SK-N-SH treated with all-trans-retinoic acid at 6 μM for 48 hours (cell line): ENCODE results near the gene IL6.

Experiments
- ZNF70 ChIP-seq: fragments of 450-650 bp; formaldehyde crosslinking; IDR thresholded peaks from 2 replicates; pipeline ENCODE4 v1.5.0; 2020; ENCODE audit warnings: mild to moderate bottlenecking, moderate library complexity
- TF ChIP-seq, protein P1 (sequence below): fragments of 250-450 bp; sonication (Bioruptor Pico); IDR thresholded peaks from 2 replicates; pipeline ENCODE4 v1.8.0; 2020; ENCODE audit warnings: mild to moderate bottlenecking, moderate library complexity, borderline replicate concordance

DNA sequence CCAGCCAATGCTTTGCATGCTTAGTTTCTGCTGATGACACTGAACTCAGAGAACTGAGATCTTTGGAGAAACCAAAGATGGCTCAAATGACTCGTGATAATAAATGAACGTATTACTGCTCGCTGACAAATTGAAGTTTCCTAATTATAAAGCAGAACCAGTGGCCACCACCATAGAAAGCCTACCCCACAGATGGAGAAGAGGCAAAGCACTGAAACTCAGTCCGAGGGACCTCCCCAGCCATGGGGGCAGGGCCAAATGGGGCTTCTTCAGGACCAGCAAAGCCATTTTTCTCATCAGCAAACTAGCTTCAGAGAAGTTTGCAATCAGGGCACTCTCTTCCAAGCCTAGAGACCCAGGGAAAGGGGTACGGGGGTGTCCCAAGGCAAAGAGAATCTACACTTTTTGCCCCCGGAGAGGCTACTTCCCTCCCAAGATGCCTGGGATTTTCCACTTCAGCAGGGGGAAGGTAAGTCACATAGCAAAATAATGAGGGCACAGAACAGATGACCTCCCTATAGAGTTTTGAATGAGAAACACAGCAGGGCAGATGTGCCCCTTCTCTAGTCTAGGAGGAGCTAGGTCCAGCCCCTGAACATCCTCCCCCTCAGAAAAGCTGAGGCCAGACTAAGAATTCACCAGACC, 4.3 kb upstream of the IL6 start:
- no peak for TF ChIP-seq ZNF70 (CRISPR knock-in tag)
- TF ChIP-seq, protein P1, sequence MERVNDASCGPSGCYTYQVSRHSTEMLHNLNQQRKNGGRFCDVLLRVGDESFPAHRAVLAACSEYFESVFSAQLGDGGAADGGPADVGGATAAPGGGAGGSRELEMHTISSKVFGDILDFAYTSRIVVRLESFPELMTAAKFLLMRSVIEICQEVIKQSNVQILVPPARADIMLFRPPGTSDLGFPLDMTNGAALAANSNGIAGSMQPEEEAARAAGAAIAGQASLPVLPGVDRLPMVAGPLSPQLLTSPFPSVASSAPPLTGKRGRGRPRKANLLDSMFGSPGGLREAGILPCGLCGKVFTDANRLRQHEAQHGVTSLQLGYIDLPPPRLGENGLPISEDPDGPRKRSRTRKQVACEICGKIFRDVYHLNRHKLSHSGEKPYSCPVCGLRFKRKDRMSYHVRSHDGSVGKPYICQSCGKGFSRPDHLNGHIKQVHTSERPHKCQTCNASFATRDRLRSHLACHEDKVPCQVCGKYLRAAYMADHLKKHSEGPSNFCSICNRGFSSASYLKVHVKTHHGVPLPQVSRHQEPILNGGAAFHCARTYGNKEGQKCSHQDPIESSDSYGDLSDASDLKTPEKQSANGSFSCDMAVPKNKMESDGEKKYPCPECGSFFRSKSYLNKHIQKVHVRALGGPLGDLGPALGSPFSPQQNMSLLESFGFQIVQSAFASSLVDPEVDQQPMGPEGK: no peak
